ENCODE results near the gene CYGB.

The CYGB gene

GRCh38 chr17:76495663-76496400 lies 41.7 kb downstream of the CYGB start:
- no peak for DNase-seq
- TF ChIP-seq POLR2A (IDR thresholded peaks at IDR 0.05; ENCODE audit: low read length) = no peak
- no peak for TF ChIP-seq GATA1 (IDR thresholded peaks at IDR 0.05; ENCODE audit: low read depth, low read length)

- TF ChIP-seq GATA1 (IDR thresholded peaks at IDR 0.05; ENCODE audit: low read depth, low read length) (no peak), POLR2A (IDR thresholded peaks at IDR 0.05; ENCODE audit: low read length) (no peak)
- no peak for DNase-seq
Measured at GRCh38 chr17:76493505-76494167, 43.9 kb downstream of the CYGB start.

- no peak for DNase-seq
- TF ChIP-seq GATA1 (IDR thresholded peaks at IDR 0.05; ENCODE audit: low read depth, low read length) = no peak
- TF ChIP-seq POLR2A (IDR thresholded peaks at IDR 0.05; ENCODE audit: low read length) = no peak
Measured at GRCh38 chr17:76492989-76493501, 44.5 kb downstream of the CYGB start.

GRCh38 chr17:76492123-76492988 lies 45.2 kb downstream of the CYGB start:
- TF ChIP-seq GATA1 (IDR thresholded peaks at IDR 0.05; ENCODE audit: low read depth, low read length) = no peak
- TF ChIP-seq POLR2A (IDR thresholded peaks at IDR 0.05; ENCODE audit: low read length) = no peak
- no peak for DNase-seq

GRCh38 chr17:76491271-76492122 lies 46.0 kb downstream of the CYGB start:
- DNase-seq = no peak
- no peak for TF ChIP-seq GATA1 (IDR thresholded peaks at IDR 0.05; ENCODE audit: low read depth, low read length)
- TF ChIP-seq POLR2A (IDR thresholded peaks at IDR 0.05; ENCODE audit: low read length) = no peak

- TF ChIP-seq GATA1 (IDR thresholded peaks at IDR 0.05; ENCODE audit: low read depth, low read length) = no peak
- no peak for TF ChIP-seq POLR2A (IDR thresholded peaks at IDR 0.05; ENCODE audit: low read length)
- DNase-seq = no peak
Measured at GRCh38 chr17:76490112-76490710, 47.3 kb downstream of the CYGB start.

GRCh38 chr17:76487451-76488192 lies 49.9 kb downstream of the CYGB start:
- no peak for TF ChIP-seq GATA1 (IDR thresholded peaks at IDR 0.05; ENCODE audit: low read depth, low read length)
- TF ChIP-seq POLR2A (IDR thresholded peaks at IDR 0.05; ENCODE audit: low read length) = no peak

GRCh38 chr17:76485569-76485968 lies 51.9 kb downstream of the CYGB start:
- no peak for DNase-seq
- TF ChIP-seq POLR2A (IDR thresholded peaks at IDR 0.05; ENCODE audit: low read length) (no peak), GATA1 (IDR thresholded peaks at IDR 0.05; ENCODE audit: low read depth, low read length) (no peak)

More at GRCh38 chr17:76487451-76488192, 49.9 kb downstream of the CYGB start:
- no peak for DNase-seq

GRCh38 chr17:76484228-76484725 lies 53.2 kb downstream of the CYGB start:
- TF ChIP-seq GATA1 (IDR thresholded peaks at IDR 0.05; ENCODE audit: low read depth, low read length) (no peak), POLR2A (IDR thresholded peaks at IDR 0.05; ENCODE audit: low read length) (no peak)
- no peak for DNase-seq

- TF ChIP-seq POLR2A (IDR thresholded peaks at IDR 0.05; ENCODE audit: low read length) (no peak), GATA1 (IDR thresholded peaks at IDR 0.05; ENCODE audit: low read depth, low read length) (no peak)
- no peak for DNase-seq
Measured at GRCh38 chr17:76481071-76481655, 56.3 kb downstream of the CYGB start.

GRCh38 chr17:76480632-76481031 lies 56.9 kb downstream of the CYGB start:
- DNase-seq = no peak
- TF ChIP-seq POLR2A (IDR thresholded peaks at IDR 0.05; ENCODE audit: low read length) = no peak
